Esophagus squamous epithelium (tissue), 5 donors: ENCODE results near the gene TEKT1. TPM values are rescaled to one million over a fixed set of nuclear protein-coding genes. Genes with fewer than 3 reads are reported as not detected.

Experiments
- DNase-seq: peaks from one replicate; lab custom pipeline; 2025; lab: John Stamatoyannopoulos, UW
- H3K27ac ChIP-seq, 4 donors: fragments of 200-600 bp; sonication (generic); one replicate each; pipeline ENCODE4 v1.5.1; 2016 to 2019; ENCODE audit warnings: mild to moderate bottlenecking in 1 of 4
- H3K27me3 ChIP-seq, 4 donors: fragments of 200-600 bp; sonication (generic); 1 replicate in 3 of 4; 2 replicates in 1 of 4; pipeline versions ENCODE4 v1.5.1 to v1.6.0; 2017 to 2021; ENCODE audit warnings: antibody characterized with exemption in 1 of 4
- H3K36me3 ChIP-seq, 3 donors: fragments of 200-600 bp; sonication (generic); one replicate each; pipeline ENCODE4 v1.5.1; 2016 to 2019
- H3K4me1 ChIP-seq, 3 donors: fragments of 200-600 bp; sonication (generic); one replicate each; pipeline ENCODE4 v1.5.1; 2017 to 2019
- H3K4me3 ChIP-seq, 4 donors: fragments of 200-600 bp; sonication (generic); 1 replicate in 3 of 4; 2 replicates in 1 of 4; pipeline ENCODE4 v1.5.1; 2016 to 2019; ENCODE audit warnings: mild to moderate bottlenecking in 2 of 4, moderate library complexity in 1 of 4
- H3K9me3 ChIP-seq, 3 donors: fragments of 200-600 bp; sonication (generic); one replicate each; pipeline ENCODE4 v1.5.1; 2016 to 2019
- CTCF ChIP-seq, 6 experiments: fragments of 450-650 bp in 4 of 6; fragments of 200-600 bp in 2 of 6; sonication (generic) in 2 of 6; IDR thresholded peaks; one replicate each; pipeline ENCODE4 v1.5.1; 2016 to 2019; ENCODE audit warnings: antibody characterized with exemption in 6 of 6, mild to moderate bottlenecking in 4 of 6, moderate library complexity in 4 of 6
- POLR2A ChIP-seq, 4 donors: fragments of 450-650 bp; IDR thresholded peaks; one replicate each; pipeline ENCODE4 v1.6.1; 2017; ENCODE audit warnings: antibody characterized with exemption in 4 of 4, mild to moderate bottlenecking in 4 of 4, moderate library complexity in 3 of 4
- WGBS, 2 donors: methylation state at CpG; one replicate each; pipeline ENCODE4 v1.1.5; 2018; 5-methylcytosine and 5-hydroxymethylcytosine counted together
- intact Hi-C: fragments of 100-400 bp; cut with DNase I; formaldehyde crosslinking; loops from one replicate; pipeline ENCODE4 v1.15.0; 2022
- total RNA-seq, 4 donors: library from RNA; depleted of rRNA; stranded (reverse); fragments of >200 nt; gene quantifications; one replicate each; pipeline ENCODE4 v1.1.0, GENCODE V29; 2016
- donor health status: DM: yes; HTN: yes; CAD: no.

TEKT1 gene
- total RNA-seq, 4 donors from 2014 or later = not detected

DNA sequence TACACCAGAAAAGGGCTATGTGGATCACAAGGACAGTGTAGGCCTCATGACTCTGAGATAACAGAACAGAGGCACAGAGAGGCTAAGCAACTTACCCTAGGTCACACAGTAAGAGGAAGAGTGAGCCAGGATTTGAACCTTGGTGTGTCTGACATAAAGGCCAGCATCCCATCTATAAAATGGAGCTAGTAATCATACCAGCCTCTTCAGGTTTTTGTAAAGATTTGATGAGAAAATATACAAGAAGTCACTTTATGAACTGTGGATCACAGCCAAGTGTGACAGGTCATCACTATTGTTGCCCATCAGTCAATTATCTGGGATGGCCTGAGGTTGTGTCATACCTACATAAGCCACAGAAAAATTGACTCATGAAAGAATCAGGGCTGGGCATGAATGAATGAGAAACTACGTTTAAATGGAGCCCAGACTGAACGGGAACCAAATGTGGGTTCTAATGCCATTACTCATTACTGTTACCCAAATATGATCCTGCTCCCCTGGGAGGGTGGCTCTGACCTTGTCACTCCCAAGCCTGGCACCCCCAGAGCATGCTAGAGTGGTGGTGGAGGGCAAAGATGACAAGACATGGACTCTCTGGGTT is 34.5 kb downstream of the TEKT1 start:
- H3K4me3 ChIP-seq = no peak overlapping the region
- 36 to 47% methylated on average over 2 of the region's 2 CpGs for WGBS, 2 donors
- no peaks in the 10 kb centered on the region for H3K36me3 ChIP-seq
- H3K4me1 ChIP-seq = peaks cover 0 to 8% (median 5%) of the 10 kb centered on the region in 3 donors
- peak overlapping the region in 1 of 4 donors; percentile 44 for H3K27ac ChIP-seq
- intact Hi-C loops = no loop called here
- peaks cover 0 to 30% (median 0%) of the 10 kb centered on the region in 4 donors for H3K27me3 ChIP-seq
- DNase-seq = no peak
- no peaks in the 10 kb centered on the region for H3K9me3 ChIP-seq
- TF ChIP-seq CTCF (IDR thresholded peaks at IDR 0.05) (no peak), POLR2A (IDR thresholded peaks at IDR 0.05) (no peak)

GRCh38 chr17:6796017-6796886 is 35.3 kb downstream of the TEKT1 start:
- H3K9me3 ChIP-seq = no peaks in the 10 kb centered on the region
- no peaks in the 10 kb centered on the region for H3K36me3 ChIP-seq
- no peak for TF ChIP-seq POLR2A (IDR thresholded peaks at IDR 0.05)
- no peak for TF ChIP-seq CTCF (IDR thresholded peaks at IDR 0.05)
- H3K27me3 ChIP-seq = peaks cover 0 to 35% (median 0%) of the 10 kb centered on the region in 4 donors
- peaks cover 0 to 8% (median 5%) of the 10 kb centered on the region in 3 donors for H3K4me1 ChIP-seq
- no peak overlapping the region for H3K27ac ChIP-seq
- H3K4me3 ChIP-seq = no peak overlapping the region
- intact Hi-C loops = no loop called here
- 57 to 59% methylated on average over 7 to 10 of the region's 10 CpGs for WGBS, 2 donors
- DNase-seq = no peak

GRCh38 chr17:6793748-6794493 is 37.6 kb downstream of the TEKT1 start:
- H3K4me3 ChIP-seq = no peak overlapping the region
- no peaks in the 10 kb centered on the region for H3K36me3 ChIP-seq
- intact Hi-C loops = no loop called here
- H3K27ac ChIP-seq = no peak overlapping the region
- H3K27me3 ChIP-seq = peaks cover 0 to 22% (median 0%) of the 10 kb centered on the region in 4 donors
- WGBS, 2 donors = 54 to 63% methylated on average over 5 of the region's 5 CpGs
- TF ChIP-seq CTCF (IDR thresholded peaks at IDR 0.05) (no peak), POLR2A (IDR thresholded peaks at IDR 0.05) (no peak)
- DNase-seq = no peak
- no peaks in the 10 kb centered on the region for H3K9me3 ChIP-seq
- H3K4me1 ChIP-seq = peaks cover 0 to 24% (median 5%) of the 10 kb centered on the region in 3 donors

GRCh38 chr17:6789146-6789545 is 42.4 kb downstream of the TEKT1 start:
- H3K36me3 ChIP-seq = no peaks in the 10 kb centered on the region
- 26 to 57% methylated on average over 4 of the region's 4 CpGs for WGBS, 2 donors
- H3K9me3 ChIP-seq = no peaks in the 10 kb centered on the region
- H3K4me1 ChIP-seq = peaks cover 0 to 41% (median 0%) of the 10 kb centered on the region in 3 donors
- intact Hi-C loops = no loop called here
- H3K27me3 ChIP-seq = peaks cover 0 to 12% (median 0%) of the 10 kb centered on the region in 4 donors
- TF ChIP-seq POLR2A (IDR thresholded peaks at IDR 0.05) (no peak), CTCF (IDR thresholded peaks at IDR 0.05) (no peak)
- no peak overlapping the region for H3K4me3 ChIP-seq
- DNase-seq = no peak
- H3K27ac ChIP-seq = peak overlapping the region in 1 of 4 donors; percentile 10
